RWPE2 (cell line): Measurements from ENCODE around the gene FMN2.
"Not testable (repeated sequence)": the region's sequence is repeated elsewhere in the genome, so short reads cannot be mapped to it uniquely, and the experiment has no call there.

Experiments used
- ATAC-seq: fragments of 200-7000 bp; cut with Tn5 transposase; 3 replicates; pipeline ENCODE4 v1.9.1; 2021; ENCODE audit warnings: low read depth
- DNase-seq: peaks from one replicate; pipeline ENCODE4 v3.0.0-alpha.2; 2020; ENCODE audit warnings: low spot score
- H3K27ac ChIP-seq: fragments of 450-650 bp; 2 replicates; pipeline ENCODE4 v1.5.1; 2017; ENCODE audit warnings: mild to moderate bottlenecking; ENCODE audit not compliant: poor library complexity, severe bottlenecking
- H3K27me3 ChIP-seq: fragments of 250-450 bp; sonication (Bioruptor Pico); 2 replicates; pipeline ENCODE4 v1.5.1; 2021; ENCODE audit warnings: mild to moderate bottlenecking, moderate library complexity; ENCODE audit not compliant: insufficient read depth, poor library complexity, severe bottlenecking
- H3K36me3 ChIP-seq: fragments of 250-450 bp; sonication (Bioruptor Pico); 2 replicates; pipeline ENCODE4 v1.5.1; 2020; ENCODE audit warnings: low read depth, mild to moderate bottlenecking, moderate library complexity
- H3K4me1 ChIP-seq: fragments of 250-450 bp; sonication (Bioruptor Pico); 2 replicates; pipeline ENCODE4 v1.5.1; 2021; ENCODE audit warnings: mild to moderate bottlenecking, moderate library complexity; ENCODE audit not compliant: insufficient read depth, poor library complexity, severe bottlenecking
- H3K4me3 ChIP-seq: fragments of 250-450 bp; sonication (Bioruptor Pico); 2 replicates; pipeline ENCODE4 v1.5.1; 2021; ENCODE audit warnings: mild to moderate bottlenecking, moderate library complexity; ENCODE audit not compliant: severe bottlenecking
- H3K9me3 ChIP-seq: fragments of 250-450 bp; sonication (Bioruptor Pico); 2 replicates; pipeline ENCODE4 v1.5.1; 2021; ENCODE audit warnings: mild to moderate bottlenecking, moderate library complexity; ENCODE audit not compliant: severe bottlenecking
- CTCF ChIP-seq: fragments of 450-650 bp; IDR thresholded peaks from one replicate; pipeline ENCODE4 v1.5.1; 2017; ENCODE audit warnings: mild to moderate bottlenecking, moderate library complexity; ENCODE audit not compliant: poor library complexity, severe bottlenecking

FMN2 gene

DNA sequence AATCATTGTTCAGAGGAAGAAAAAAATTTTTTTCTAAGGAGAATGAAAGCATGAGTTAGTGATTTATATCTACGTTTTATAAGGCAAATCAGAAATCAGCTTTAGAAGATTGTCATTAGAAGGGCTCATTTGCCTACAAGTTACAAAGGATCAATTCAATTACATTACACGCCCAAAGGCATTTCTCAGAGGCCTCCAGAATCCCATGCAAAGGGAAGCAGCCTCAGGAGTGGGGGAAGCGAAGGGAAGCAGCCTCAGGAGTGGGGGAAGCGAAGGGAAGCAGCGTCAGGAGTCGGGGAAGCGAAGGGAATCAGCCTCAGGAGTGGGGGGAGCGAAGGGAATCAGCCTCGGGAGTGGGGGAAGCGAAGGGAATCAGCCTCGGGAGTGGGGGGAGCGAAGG lies 314.1 kb downstream of the FMN2 start:
- H3K4me3 ChIP-seq, result no peak overlapping the region
- no peaks in the 10 kb centered on the region for H3K9me3 ChIP-seq
- H3K27me3 ChIP-seq, result no peaks in the 10 kb centered on the region
- no peak for DNase-seq
- no peak for TF ChIP-seq CTCF
- H3K27ac ChIP-seq, result no peak overlapping the region
- ATAC-seq, result no peak
- H3K4me1 ChIP-seq, result no peaks in the 10 kb centered on the region
- H3K36me3 ChIP-seq, result no peaks in the 10 kb centered on the region

DNA sequence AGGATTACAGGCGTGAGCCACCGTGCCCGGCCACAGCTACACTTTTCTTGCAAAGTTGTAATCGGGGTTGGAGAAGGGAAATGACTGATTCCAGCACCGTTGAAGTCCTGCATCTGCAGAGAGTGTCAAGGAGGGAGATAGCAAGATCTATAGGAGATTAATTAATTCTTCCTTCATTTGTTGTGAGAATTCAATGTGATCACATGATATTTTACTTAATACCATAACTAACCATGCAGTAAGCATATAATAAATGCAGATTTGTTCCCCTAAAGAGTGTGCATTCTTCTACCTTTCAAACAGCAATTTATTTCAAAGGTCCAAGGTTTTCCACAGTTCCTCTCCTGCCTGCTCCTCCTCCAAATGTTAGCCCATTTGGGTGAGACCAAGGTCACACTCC lies 315.7 kb downstream of the FMN2 start:
- Histone ChIP-seq H3K27ac (no peak overlapping the region), H3K4me3 (no peak overlapping the region), H3K4me1 (no peaks in the 10 kb centered on the region), H3K27me3 (no peaks in the 10 kb centered on the region), H3K36me3 (no peaks in the 10 kb centered on the region), H3K9me3 (no peaks in the 10 kb centered on the region)
- no peak for ATAC-seq
- DNase-seq, result no peak
- TF ChIP-seq CTCF, result no peak

- H3K4me1 ChIP-seq, result no peaks in the 10 kb centered on the region
- H3K9me3 ChIP-seq, result no peaks in the 10 kb centered on the region
- DNase-seq (no peak), ATAC-seq (no peak)
- no peak overlapping the region for H3K27ac ChIP-seq
- H3K4me3 ChIP-seq, result no peak overlapping the region
- H3K36me3 ChIP-seq, result no peaks in the 10 kb centered on the region
- no peak for TF ChIP-seq CTCF
- H3K27me3 ChIP-seq, result no peaks in the 10 kb centered on the region
Observed at GRCh38 chr1:240409615-240410014, 317.9 kb downstream of the FMN2 start.

DNA sequence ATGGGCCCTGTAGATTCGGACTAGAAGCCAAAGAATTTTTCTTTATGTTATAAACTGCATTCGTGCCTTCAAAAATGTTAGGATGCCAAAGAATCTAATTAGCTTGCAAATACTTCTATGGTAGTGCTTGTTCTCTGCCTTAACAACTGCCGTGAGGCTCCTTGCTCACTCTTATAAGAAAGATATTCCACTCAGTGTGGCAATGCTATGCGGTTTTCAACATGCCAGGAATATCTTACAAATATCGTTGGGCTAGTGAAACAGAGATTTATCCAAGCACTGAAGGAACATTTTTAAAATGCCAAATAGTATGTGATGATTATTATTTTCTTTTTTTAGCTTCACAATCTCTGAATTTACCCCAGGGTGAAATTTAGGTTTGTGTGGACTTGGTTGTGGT lies 322.0 kb downstream of the FMN2 start:
- DNase-seq (no peak), ATAC-seq (no peak)
- no peak for TF ChIP-seq CTCF
- Histone ChIP-seq H3K36me3 (no peaks in the 10 kb centered on the region), H3K4me1 (no peaks in the 10 kb centered on the region), H3K27ac (no peak overlapping the region), H3K4me3 (no peak overlapping the region), H3K27me3 (no peaks in the 10 kb centered on the region), H3K9me3 (no peaks in the 10 kb centered on the region)

DNA sequence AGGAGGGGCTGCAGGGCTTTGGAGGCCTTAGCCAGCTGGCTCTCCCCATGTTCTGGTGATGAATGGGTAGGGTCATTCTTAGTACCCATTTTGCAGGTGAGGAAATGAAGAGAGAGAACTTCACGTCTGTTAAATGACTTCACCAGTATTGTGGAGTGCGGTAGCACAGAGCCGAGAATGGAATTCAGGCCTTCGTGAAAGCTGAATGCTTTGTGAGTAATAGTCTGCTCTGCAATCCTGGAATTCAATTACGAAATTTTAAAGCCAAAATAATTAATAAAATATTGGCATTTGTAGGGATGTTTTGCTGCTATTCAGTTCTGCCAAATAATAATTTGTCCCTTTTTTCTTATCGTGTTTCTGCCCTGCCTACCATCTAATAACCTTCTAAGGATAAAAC lies 322.6 kb downstream of the FMN2 start:
- Histone ChIP-seq H3K4me3 (no peak overlapping the region), H3K36me3 (no peaks in the 10 kb centered on the region), H3K4me1 (no peaks in the 10 kb centered on the region), H3K27me3 (no peaks in the 10 kb centered on the region), H3K27ac (no peak overlapping the region), H3K9me3 (no peaks in the 10 kb centered on the region)
- no peak for DNase-seq
- no peak for TF ChIP-seq CTCF
- peak; percentile 63; the same call in 2 of the 3 replicates for ATAC-seq

GRCh38 chr1:240415011-240415410 lies 323.3 kb downstream of the FMN2 start:
- not testable (repeated sequence) for H3K9me3 ChIP-seq, DNase-seq, ATAC-seq, H3K27ac ChIP-seq, H3K36me3 ChIP-seq, H3K4me1 ChIP-seq, H3K4me3 ChIP-seq, H3K27me3 ChIP-seq
